Breast epithelium (tissue), 3 donors: ENCODE results near the gene LMNTD1.

Experiments used
- POLR2A ChIP-seq: fragments of 450-650 bp; IDR thresholded peaks from one replicate; pipeline ENCODE4 v1.6.1; 2016; ENCODE audit warnings: antibody characterized with exemption, mild to moderate bottlenecking, moderate library complexity
- POLR2AphosphoS5 ChIP-seq, 3 donors: sonication (generic); formaldehyde crosslinking; IDR thresholded peaks; one replicate each; pipeline ENCODE4 v1.6.1; 2017; ENCODE audit warnings: antibody characterized with exemption in 3 of 3
- TF ChIP-seq, protein P1 (sequence below), 3 donors: fragments of 450-650 bp; IDR thresholded peaks; one replicate each; pipeline ENCODE4 v1.5.1; 2016 to 2017; ENCODE audit warnings: antibody characterized with exemption in 3 of 3, mild to moderate bottlenecking in 3 of 3, moderate library complexity in 3 of 3

DNA sequence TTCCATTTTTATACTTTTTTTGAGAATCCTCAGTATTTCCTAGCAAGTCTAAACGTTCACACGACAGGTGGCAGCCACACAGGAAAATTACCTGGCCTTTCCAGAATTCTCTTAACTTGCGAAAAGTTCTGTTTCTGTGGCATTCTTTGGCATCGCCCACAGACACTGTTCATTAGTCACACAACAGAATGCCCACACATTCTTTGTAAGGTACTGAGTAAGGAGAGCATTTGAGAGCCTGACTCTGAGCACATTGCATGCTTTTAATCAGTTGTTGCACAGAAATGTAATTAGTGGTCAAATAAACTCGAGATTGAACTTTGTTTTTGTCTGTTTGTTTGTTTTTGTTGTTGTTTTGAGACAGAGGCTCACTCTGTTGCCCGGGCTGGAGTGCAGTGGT is 52.4 kb downstream of the LMNTD1 start:
- TF ChIP-seq, protein P1, sequence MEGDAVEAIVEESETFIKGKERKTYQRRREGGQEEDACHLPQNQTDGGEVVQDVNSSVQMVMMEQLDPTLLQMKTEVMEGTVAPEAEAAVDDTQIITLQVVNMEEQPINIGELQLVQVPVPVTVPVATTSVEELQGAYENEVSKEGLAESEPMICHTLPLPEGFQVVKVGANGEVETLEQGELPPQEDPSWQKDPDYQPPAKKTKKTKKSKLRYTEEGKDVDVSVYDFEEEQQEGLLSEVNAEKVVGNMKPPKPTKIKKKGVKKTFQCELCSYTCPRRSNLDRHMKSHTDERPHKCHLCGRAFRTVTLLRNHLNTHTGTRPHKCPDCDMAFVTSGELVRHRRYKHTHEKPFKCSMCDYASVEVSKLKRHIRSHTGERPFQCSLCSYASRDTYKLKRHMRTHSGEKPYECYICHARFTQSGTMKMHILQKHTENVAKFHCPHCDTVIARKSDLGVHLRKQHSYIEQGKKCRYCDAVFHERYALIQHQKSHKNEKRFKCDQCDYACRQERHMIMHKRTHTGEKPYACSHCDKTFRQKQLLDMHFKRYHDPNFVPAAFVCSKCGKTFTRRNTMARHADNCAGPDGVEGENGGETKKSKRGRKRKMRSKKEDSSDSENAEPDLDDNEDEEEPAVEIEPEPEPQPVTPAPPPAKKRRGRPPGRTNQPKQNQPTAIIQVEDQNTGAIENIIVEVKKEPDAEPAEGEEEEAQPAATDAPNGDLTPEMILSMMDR (IDR thresholded peaks at IDR 0.05), result no peak
- TF ChIP-seq POLR2A, result no peak
- no peak for TF ChIP-seq POLR2AphosphoS5 (IDR thresholded peaks at IDR 0.05)
